Astrocyte (in vitro differentiated cells and primary cell): ENCODE data around the gene ERC1.

ENCODE experiments used
- EZH2 ChIP-seq: IDR thresholded peaks from 2 replicates; pipeline ENCODE4 v1.6.1; 2012; ENCODE audit warnings: mild to moderate bottlenecking, low read length, inconsistent platforms; ENCODE audit not compliant: insufficient read depth
- TF ChIP-seq, protein P1 (sequence below): IDR thresholded peaks from 2 replicates; pipeline ENCODE4 v1.5.1; 2011; ENCODE audit warnings: low read depth, mild to moderate bottlenecking, inconsistent platforms, low read length, moderate library complexity; ENCODE audit not compliant: insufficient read depth

GRCh38 chr12:1517734-1518525, 526.9 kb downstream of the ERC1 start:
- TF ChIP-seq, protein P1, sequence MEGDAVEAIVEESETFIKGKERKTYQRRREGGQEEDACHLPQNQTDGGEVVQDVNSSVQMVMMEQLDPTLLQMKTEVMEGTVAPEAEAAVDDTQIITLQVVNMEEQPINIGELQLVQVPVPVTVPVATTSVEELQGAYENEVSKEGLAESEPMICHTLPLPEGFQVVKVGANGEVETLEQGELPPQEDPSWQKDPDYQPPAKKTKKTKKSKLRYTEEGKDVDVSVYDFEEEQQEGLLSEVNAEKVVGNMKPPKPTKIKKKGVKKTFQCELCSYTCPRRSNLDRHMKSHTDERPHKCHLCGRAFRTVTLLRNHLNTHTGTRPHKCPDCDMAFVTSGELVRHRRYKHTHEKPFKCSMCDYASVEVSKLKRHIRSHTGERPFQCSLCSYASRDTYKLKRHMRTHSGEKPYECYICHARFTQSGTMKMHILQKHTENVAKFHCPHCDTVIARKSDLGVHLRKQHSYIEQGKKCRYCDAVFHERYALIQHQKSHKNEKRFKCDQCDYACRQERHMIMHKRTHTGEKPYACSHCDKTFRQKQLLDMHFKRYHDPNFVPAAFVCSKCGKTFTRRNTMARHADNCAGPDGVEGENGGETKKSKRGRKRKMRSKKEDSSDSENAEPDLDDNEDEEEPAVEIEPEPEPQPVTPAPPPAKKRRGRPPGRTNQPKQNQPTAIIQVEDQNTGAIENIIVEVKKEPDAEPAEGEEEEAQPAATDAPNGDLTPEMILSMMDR = no peak
- TF ChIP-seq EZH2 = no peak
